Measurements from ENCODE around the gene PRPF40A. TPM values are rescaled to one million over a fixed set of nuclear protein-coding genes. Genes with fewer than 3 reads are reported as not detected.

PRPF40A gene
- total and polyA plus RNA-seq, 2 experiments from 2014 or later, result 254 to 261 TPM

GRCh38 chr2:152626911-152627339 is 90.3 kb downstream of the PRPF40A start:
- Mint-ChIP-seq H3K4me1 (no peaks in the 10 kb centered on the region), H3K36me3 (ENCODE audit: low read depth) (peaks cover 18% of the 10 kb centered on the region; the same call in 2 of the 3 replicates), H3K27me3 (ENCODE audit: insufficient read depth, low read depth, poor library complexity) (peaks cover 3% of the 10 kb centered on the region), H3K9me3 (no peaks in the 10 kb centered on the region), H3K27ac (no peak overlapping the region), H3K4me3 (no peak overlapping the region)
- H3K27me3 ChIP-seq (ENCODE audit: insufficient read depth), result no peaks in the 10 kb centered on the region
- no peaks in the 10 kb centered on the region for H3K79me2 ChIP-seq (replicated peaks; ENCODE audit: insufficient read depth)
- H3K9me2 ChIP-seq (ENCODE audit: insufficient read depth), result no peaks in the 10 kb centered on the region
- H2AFZ ChIP-seq, result no peak overlapping the region
- no peak for DNase-seq (ENCODE audit: low spot score)
- no peak for TF ChIP-seq ZNF114 (CRISPR knock-in tag; IDR thresholded peaks at IDR 0.05)
- no peak for TF ChIP-seq NANOG (IDR thresholded peaks at IDR 0.05; ENCODE audit: borderline replicate concordance)
- no peak for TF ChIP-seq ZNF331 (CRISPR knock-in tag; IDR thresholded peaks at IDR 0.05; ENCODE audit: low read depth)
- no peak for TF ChIP-seq CTCF (conservative IDR thresholded peaks at IDR 0.05; ENCODE audit: low read depth in 2 of 2)
- TF ChIP-seq EZH2 (IDR thresholded peaks at IDR 0.05; ENCODE audit: low read depth, unreplicated experiment), result no peak
- no peak for TF ChIP-seq CREB1 (CRISPR knock-in tag; IDR thresholded peaks at IDR 0.05; ENCODE audit: low read depth)
- TF ChIP-seq ETS1 (IDR thresholded peaks at IDR 0.05), result no peak
- TF ChIP-seq EZH2phosphoT487 (IDR thresholded peaks at IDR 0.05; ENCODE audit: unreplicated experiment), result no peak
- no peak for TF ChIP-seq JUNB (IDR thresholded peaks at IDR 0.05; ENCODE audit: unreplicated experiment)
- TF ChIP-seq REST (IDR thresholded peaks at IDR 0.05; ENCODE audit: unreplicated experiment), result no peak
- no peak for TF ChIP-seq POLR2AphosphoS5 (IDR thresholded peaks at IDR 0.05; ENCODE audit: low read depth)
- TF ChIP-seq ZNF462 (CRISPR knock-in tag; IDR thresholded peaks at IDR 0.05), result no peak
- H3K4me1 ChIP-seq (ENCODE audit: insufficient read depth), result no peaks in the 10 kb centered on the region
- no peak overlapping the region for H3K4me3 ChIP-seq
- peaks cover 1% of the 10 kb centered on the region for H3K36me3 ChIP-seq (ENCODE audit: insufficient read depth)
- H3K27ac ChIP-seq (ENCODE audit: low read depth), result no peak overlapping the region
- ATAC-seq, result no peak
- H3K4me2 ChIP-seq, result no peak overlapping the region
- H4K20me1 ChIP-seq (replicated peaks; ENCODE audit: insufficient read depth), result peaks cover 12% of the 10 kb centered on the region; the same call in 1 of the 2 replicates
- H3F3A ChIP-seq (replicated peaks; ENCODE audit: low read depth), result no peaks in the 10 kb centered on the region
